GM18526 (cell line): Measurements from ENCODE around the gene UNK.
A peak's percentile ranks its signal among the peaks of the same experiment; 100 is the strongest.

Experiments
- POLR2A ChIP-seq: IDR thresholded peaks from 3 replicates; pipeline ENCODE4 v1.6.1; 2011; ENCODE audit not compliant: insufficient read length; ENCODE audit errors: extremely low read depth

Gene UNK

GRCh38 chr17:75853433-75853832 is 68.8 kb downstream of the UNK start:
- no peak for TF ChIP-seq POLR2A

DNA sequence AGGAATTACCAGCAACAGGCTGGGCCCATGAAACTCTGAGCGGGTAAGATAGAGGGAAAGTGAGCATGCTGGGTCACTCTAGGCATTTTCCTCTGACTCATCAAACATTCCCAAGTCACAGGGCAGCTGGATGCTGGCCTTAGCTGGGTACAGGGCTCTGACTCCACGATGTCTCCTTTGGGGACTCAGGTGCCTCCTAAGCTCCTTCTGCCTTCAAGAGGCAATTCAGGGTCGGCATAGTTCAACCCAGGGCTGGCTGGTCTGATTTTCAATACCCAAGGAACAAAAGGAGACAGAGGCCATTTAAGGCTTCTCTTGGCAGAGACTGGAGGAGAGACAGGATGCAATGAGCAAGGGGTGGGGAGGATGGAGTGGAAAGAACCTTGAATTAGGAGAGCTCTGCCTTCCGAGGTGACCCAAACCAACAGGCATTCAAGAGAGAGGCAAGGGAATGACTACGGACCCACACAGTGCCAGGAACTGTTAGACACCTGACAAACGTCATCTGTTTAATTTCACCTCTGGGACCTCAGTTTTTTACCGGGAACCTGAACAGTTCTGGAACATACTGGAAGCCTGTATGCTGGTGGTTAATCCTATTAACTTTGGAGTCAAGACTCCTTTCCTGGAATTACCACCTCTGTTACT is 69.6 kb downstream of the UNK start:
- no peak for TF ChIP-seq POLR2A

DNA sequence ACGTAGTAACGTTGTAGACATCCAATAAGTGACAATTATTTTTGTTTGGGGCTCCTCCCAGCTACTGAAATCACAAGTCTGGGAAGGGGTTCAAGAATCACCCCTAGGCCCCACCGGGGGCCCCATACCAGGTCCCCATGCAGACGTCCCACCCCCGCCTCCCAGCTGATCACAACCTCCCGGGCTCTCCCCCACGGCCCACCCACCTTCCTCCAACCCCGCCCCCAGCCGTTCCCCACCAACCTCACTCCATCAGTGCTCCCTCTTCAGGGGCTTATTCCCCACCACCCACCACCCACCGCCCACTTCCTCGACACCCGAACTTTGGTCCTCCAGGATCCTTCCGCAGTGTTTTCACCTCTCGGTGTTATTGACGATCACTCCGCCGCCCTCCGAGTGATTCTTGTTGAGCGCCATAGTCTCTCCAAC is 70.3 kb downstream of the UNK start:
- TF ChIP-seq POLR2A, result no peak

- TF ChIP-seq POLR2A, result peak; percentile 97
Measured at GRCh38 chr17:75855310-75856061, 70.9 kb downstream of the UNK start, which contains the start of gene WBP2. Gene WBP2 (minus strand): TSS chr17:75855335. CDS start chr17:75855297, 38 bp downstream.

DNA sequence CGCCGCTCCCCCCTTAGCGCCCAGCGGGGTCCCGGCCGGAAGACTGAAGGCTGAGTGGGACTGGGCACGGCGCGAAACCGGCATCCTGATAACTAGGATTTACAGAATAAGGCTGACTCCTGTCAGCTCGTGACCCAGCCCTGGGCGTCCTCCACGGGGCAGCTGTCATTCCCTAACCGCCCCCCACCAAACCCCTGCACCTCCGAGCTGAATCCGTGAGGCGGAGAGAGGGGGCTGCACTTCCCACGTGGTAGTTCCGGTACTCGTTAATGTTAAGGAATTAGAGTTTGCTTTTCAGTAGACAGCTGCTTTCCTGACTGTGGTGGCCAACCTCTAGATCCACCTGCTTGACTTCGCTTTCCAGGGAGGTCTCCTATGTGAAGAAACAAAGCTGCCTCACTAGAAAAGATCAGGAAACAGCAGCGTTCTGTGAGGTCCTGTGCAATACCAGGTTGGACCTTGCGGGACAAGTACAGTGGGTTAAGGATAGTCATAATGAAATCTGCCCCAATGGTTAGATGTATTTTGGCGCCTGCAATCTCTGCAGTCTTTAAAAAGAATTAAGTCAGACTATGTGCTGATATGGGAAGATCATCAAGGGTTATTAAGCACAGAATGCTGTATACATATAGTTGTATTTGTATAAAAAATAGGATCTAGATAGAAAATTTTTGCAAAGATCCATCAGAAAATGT is 71.6 kb downstream of the UNK start:
- TF ChIP-seq POLR2A, result no peak

- TF ChIP-seq POLR2A, result no peak
Measured at GRCh38 chr17:75861927-75862317, 77.3 kb downstream of the UNK start.

DNA sequence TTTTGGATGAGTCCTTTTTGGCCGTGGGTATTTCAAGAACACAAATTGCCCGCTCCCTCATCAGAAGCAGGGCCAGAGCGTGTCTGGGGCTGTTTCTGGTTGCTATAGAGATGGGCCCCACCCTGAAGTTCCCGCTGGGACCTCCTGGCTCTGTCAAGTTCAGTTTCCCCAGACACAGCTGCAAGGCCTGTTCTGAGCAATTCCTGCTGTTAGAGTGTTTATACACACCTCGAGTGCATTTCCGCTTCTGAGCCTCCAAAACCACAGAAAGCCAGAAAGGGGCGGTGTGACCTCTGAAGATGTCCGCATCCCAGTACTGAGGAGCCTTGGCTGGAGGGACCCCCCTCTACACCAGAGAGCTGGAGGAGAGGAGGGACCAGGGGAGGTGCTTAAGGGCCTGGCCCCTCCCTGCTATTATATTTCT is 79.9 kb downstream of the UNK start:
- TF ChIP-seq POLR2A, result no peak

GRCh38 chr17:75869282-75870141 is 84.9 kb downstream of the UNK start:
- no peak for TF ChIP-seq POLR2A

- TF ChIP-seq POLR2A, result no peak
Measured at GRCh38 chr17:75872434-75873351, 88.1 kb downstream of the UNK start.

DNA sequence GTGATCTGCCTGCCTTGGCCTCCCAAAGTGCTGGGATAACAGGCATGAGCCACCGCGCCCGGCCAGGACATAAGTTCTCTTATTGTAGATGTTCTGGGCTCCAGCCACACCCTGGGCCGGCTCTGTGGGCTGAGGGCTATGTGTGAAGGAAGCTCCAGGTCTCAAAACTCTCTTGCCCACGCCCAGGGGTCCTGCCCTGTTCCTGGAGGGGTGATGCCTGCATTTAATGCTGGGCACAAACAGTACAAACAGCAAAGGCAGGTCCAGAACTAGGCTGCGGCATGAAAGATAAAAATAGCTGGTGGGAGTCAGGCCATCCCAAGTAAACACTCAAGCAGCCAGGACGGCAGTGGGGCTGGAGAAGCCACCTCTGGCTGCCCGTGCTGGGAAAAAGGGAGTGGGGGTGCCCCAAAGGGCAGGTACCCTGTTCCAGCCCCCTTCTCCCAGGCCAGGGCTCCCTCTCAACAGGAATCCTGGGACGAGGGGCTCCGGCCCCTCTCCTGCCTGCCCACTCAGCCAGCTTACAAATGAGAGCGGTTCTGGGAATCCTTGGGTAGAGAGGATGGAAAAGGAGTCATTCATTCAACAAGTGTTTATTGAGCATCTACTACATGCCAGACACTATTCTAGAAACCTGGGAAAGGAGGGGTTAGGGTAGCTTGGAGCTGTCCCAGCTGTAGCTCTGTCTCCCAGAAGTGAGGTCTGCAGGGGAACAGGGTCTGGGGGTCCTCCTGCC is 89.1 kb downstream of the UNK start:
- TF ChIP-seq POLR2A, result no peak

GRCh38 chr17:75874323-75875181 is 89.9 kb downstream of the UNK start:
- no peak for TF ChIP-seq POLR2A
